Measurements from ENCODE around the gene THAP11. TPM values are rescaled to one million over a fixed set of nuclear protein-coding genes. Genes with fewer than 3 reads are reported as not detected.

THAP11 gene
- total and polyA plus RNA-seq, 2 of the 13 experiments (the other 11 are each of a cell fraction or from before 2014, with no cell fraction given): 44.2 to 53.4 TPM

DNA sequence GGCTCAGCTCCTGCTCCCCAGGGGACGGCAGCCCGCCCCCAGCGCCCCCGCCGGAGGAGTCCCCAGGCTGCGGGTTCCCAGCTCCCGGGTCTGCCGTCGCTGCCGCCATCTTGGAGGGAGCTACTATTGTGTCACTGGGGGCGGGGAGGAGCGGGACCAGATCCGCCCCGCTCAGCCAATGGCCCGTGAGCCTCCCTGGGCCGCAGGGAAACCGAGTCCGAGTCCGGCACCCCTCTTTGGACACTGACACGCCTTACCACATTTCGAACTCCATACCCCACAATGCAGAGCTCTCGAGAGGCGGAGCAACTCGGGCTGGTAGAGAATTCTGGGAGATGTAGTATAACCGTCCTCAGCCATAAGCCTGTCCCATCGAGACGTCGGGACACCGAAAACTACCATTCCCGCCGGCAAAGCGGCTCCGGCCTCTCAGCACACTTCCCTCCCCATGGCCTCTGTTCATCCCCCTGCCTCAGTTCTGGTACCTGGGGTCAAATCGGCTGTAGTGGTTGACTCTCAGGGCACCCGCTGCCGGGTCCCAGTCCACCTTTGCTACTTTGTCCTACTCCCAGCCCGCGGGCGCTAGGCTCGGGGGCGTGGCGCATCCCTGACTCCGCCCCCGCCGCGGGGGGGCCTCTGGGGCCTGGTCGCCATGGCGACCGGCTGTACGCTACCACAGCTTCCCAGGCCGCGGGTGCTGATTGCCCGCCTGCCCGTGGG is 35.5 kb upstream of the THAP11 start, which contains the start of the genes RANBP10 and TSNAXIP1 (continued):
- TF ChIP-seq CAMTA2 (CRISPR knock-in tag; IDR thresholded peaks at IDR 0.05; ENCODE audit: borderline replicate concordance) (peak; percentile 44; the same call in 1 of the 2 replicates), GATA4 (IDR thresholded peaks at IDR 0.05; ENCODE audit: borderline replicate concordance, low read depth) (peak; percentile 37; the same call in 1 of the 2 replicates), ZNF430 (CRISPR knock-in tag; IDR thresholded peaks at IDR 0.05) (peak; percentile 5), CSRNP2 (CRISPR knock-in tag; conservative IDR thresholded peaks at IDR 0.05; ENCODE audit: low read depth) (no peak), ZHX2 (IDR thresholded peaks at IDR 0.05; ENCODE audit: low read depth) (peak; percentile 34), ZHX2 (CRISPR knock-in tag; IDR thresholded peaks at IDR 0.05; ENCODE audit: borderline replicate concordance) (no peak), PATZ1 (CRISPR knock-in tag; IDR thresholded peaks at IDR 0.05) (peak; percentile 98), PHF8 (CRISPR knock-in tag; IDR thresholded peaks at IDR 0.05) (peak; percentile 82), NR2F6 (IDR thresholded peaks at IDR 0.05) (no peak), NR2F6 (CRISPR knock-in tag; IDR thresholded peaks at IDR 0.05) (peak; percentile 24), ZNF343 (CRISPR knock-in tag; IDR thresholded peaks at IDR 0.05) (no peak), NR2C2 (CRISPR knock-in tag; IDR thresholded peaks at IDR 0.05; ENCODE audit: borderline replicate concordance) (peak; percentile 94), TCF7L2 (IDR thresholded peaks at IDR 0.05; ENCODE audit: low read depth, low read length) (no peak), ZNF878 (CRISPR knock-in tag; IDR thresholded peaks at IDR 0.05) (no peak), IRX3 (CRISPR knock-in tag; IDR thresholded peaks at IDR 0.05; ENCODE audit: borderline replicate concordance, low read depth) (no peak), KLF12 (CRISPR knock-in tag; IDR thresholded peaks at IDR 0.05; ENCODE audit: borderline replicate concordance) (no peak; the same call in 1 of the 2 replicates), ZNF746 (CRISPR knock-in tag; IDR thresholded peaks at IDR 0.05) (peak; percentile 16; the same call in 1 of the 2 replicates), ZNF121 (CRISPR knock-in tag; IDR thresholded peaks at IDR 0.05) (no peak), ZNF761 (CRISPR knock-in tag; conservative IDR thresholded peaks at IDR 0.05) (0 out of 2 replicates have a peak, but pooled peaks have one; percentile 30), ZNF605 (CRISPR knock-in tag; IDR thresholded peaks at IDR 0.05) (no peak), ARHGAP35 (CRISPR knock-in tag; IDR thresholded peaks at IDR 0.05; ENCODE audit: borderline replicate concordance) (no peak; the same call in 1 of the 2 replicates)

All from HepG2 (cell line).